HCT116 (cell line): Measurements from ENCODE around the gene TBCC. TPM values are rescaled to one million over a fixed set of nuclear protein-coding genes. Genes with fewer than 3 reads are reported as not detected.

Source experiments
- ATAC-seq: fragments of 200-7000 bp; cut with Tn5 transposase; 2 replicates; pipeline ENCODE4 v1.9.1; 2020; ENCODE audit warnings: mild to moderate bottlenecking, moderate library complexity
- BruUV-seq: library from RNA; stranded (reverse); fragments of 400-500 nt; replicated peaks from 2 replicates; lab custom pipeline; 2021; lab: Mats Ljungman, UMichigan
- CTCF ChIA-PET: fragments of 300-600 bp; sonication (Branson Sonifier 250); formaldehyde crosslinking; loops from one replicate; lab custom pipeline; 2021; ENCODE audit warnings: antibody characterized with exemption; lab: Charles Lee
- POLR2A ChIA-PET: fragments of 300-600, 350-600 bp; sonication (Branson Sonifier 250); formaldehyde crosslinking; loops from one replicate; lab custom pipeline; 2021; ENCODE audit warnings: antibody characterized with exemption; lab: Charles Lee
- RAD21 ChIA-PET, 2 experiments: fragments of 300-600 bp; sonication (Branson Sonifier 250); formaldehyde crosslinking; loops; one replicate each; lab custom pipeline; 2023; ENCODE audit warnings: low total read pairs in 2 of 2; ENCODE audit not compliant: uncharacterized antibody in 2 of 2, unreplicated experiment in 2 of 2, low non-redundant PET in 1 of 2; lab: Charles Lee
- DNase-seq: peaks from one replicate; pipeline ENCODE4 v3.0.0-alpha.2; 2010; ENCODE audit warnings: low read depth, low spot score
- H2AFZ ChIP-seq: fragments of 200-600 bp; shearing (Covaris generic), sonication (generic); 2 replicates; pipeline ENCODE4 v1.6.1; 2017; ENCODE audit warnings: low read depth, mixed run types, mixed read lengths, antibody characterized with exemption, low read length; ENCODE audit not compliant: poor library complexity, severe bottlenecking
- H3K27ac ChIP-seq: 2 replicates; pipeline ENCODE4 v1.5.1; 2012; ENCODE audit warnings: low read depth, low read length
- H3K27me3 ChIP-seq: fragments of 200-600 bp; sonication (generic); 2 replicates; pipeline ENCODE4 v1.6.1; 2016; ENCODE audit warnings: mixed run types, low read length, mixed read lengths; ENCODE audit not compliant: insufficient read depth
- H3K36me3 ChIP-seq, 2 experiments: fragments of 200-500 bp in 1 of 2; fragments of 200-600 bp in 1 of 2; sonication (Bioruptor generic) in 1 of 2; sonication (generic) in 1 of 2; 2 replicates each; pipeline versions ENCODE4 v1.5.1 to v1.6.1; 2014 to 2016; ENCODE audit warnings: low read length in 2 of 2, inconsistent platforms in 1 of 2, mixed read lengths in 1 of 2, mixed run types in 1 of 2; ENCODE audit not compliant: insufficient read depth in 2 of 2, control insufficient read depth in 1 of 2
- H3K4me1 ChIP-seq, 2 experiments: fragments of 200-600 bp in 1 of 2; sonication (generic) in 1 of 2; 2 replicates each; pipeline versions ENCODE4 v1.5.1 to v1.6.1; 2012 to 2017; ENCODE audit warnings: low read length in 2 of 2, inconsistent platforms in 1 of 2, mild to moderate bottlenecking in 1 of 2, mixed read lengths in 1 of 2, mixed run types in 1 of 2, moderate library complexity in 1 of 2; ENCODE audit not compliant: insufficient read depth in 2 of 2, control insufficient read depth in 1 of 2
- H3K4me2 ChIP-seq: fragments of 200-600 bp; sonication (generic); 2 replicates; pipeline ENCODE4 v1.6.1; 2017; ENCODE audit warnings: mixed run types, low read length, mixed read lengths
- H3K4me3 ChIP-seq, 2 experiments: fragments of 200-600 bp in 1 of 2; sonication (generic) in 1 of 2; replicated peaks in 1 of 2; 2 replicates each; pipeline ENCODE4 v1.5.1; 2011 to 2016; ENCODE audit warnings: low read length in 2 of 2, control low read depth in 1 of 2, low read depth in 1 of 2, mild to moderate bottlenecking in 1 of 2, mixed read lengths in 1 of 2, mixed run types in 1 of 2
- H3K79me2 ChIP-seq: fragments of 200-600 bp; sonication (generic); 2 replicates; pipeline ENCODE4 v1.6.1; 2017; ENCODE audit warnings: mild to moderate bottlenecking, mixed run types, low read length, moderate library complexity, mixed read lengths; ENCODE audit not compliant: insufficient read depth
- H3K9ac ChIP-seq: fragments of 200-600 bp; sonication (generic); 2 replicates; pipeline ENCODE4 v1.6.1; 2016; ENCODE audit warnings: low read length, mixed read lengths
- H3K9me2 ChIP-seq: fragments of 200-600 bp; sonication (generic), shearing (Covaris generic); 2 replicates; pipeline ENCODE4 v1.6.1; 2017; ENCODE audit warnings: mixed run types, mild to moderate bottlenecking, moderate library complexity; ENCODE audit not compliant: insufficient read depth
- H3K9me3 ChIP-seq, 2 experiments: fragments of 200-500 bp in 1 of 2; fragments of 200-600 bp in 1 of 2; sonication (Bioruptor generic) in 1 of 2; sonication (generic) in 1 of 2; 2 replicates each; pipeline ENCODE4 v1.6.1; 2014 to 2017; ENCODE audit warnings: low read length in 2 of 2, mixed read lengths in 2 of 2, inconsistent platforms in 1 of 2, low read depth in 1 of 2, mild to moderate bottlenecking in 1 of 2, mixed run types in 1 of 2, moderate library complexity in 1 of 2; ENCODE audit not compliant: control insufficient read depth in 1 of 2, insufficient read depth in 1 of 2
- H4K20me1 ChIP-seq: fragments of 200-600 bp; sonication (generic), shearing (Covaris generic); 2 replicates; pipeline ENCODE4 v1.6.1; 2017; ENCODE audit warnings: mixed run types, mild to moderate bottlenecking, moderate library complexity; ENCODE audit not compliant: insufficient read depth
- ATF3 ChIP-seq: IDR thresholded peaks from 2 replicates; pipeline ENCODE4 v1.6.1; 2012
- CBX3 ChIP-seq: IDR thresholded peaks from 2 replicates; pipeline ENCODE4 v1.6.1; 2012; ENCODE audit warnings: low read depth
- CEBPB ChIP-seq: IDR thresholded peaks from 2 replicates; pipeline ENCODE4 v1.6.1; 2012; ENCODE audit warnings: low read depth
- CTCF ChIP-seq, 3 experiments: fragments of 200-600 bp in 1 of 3; sonication (generic) in 1 of 3; IDR thresholded peaks in 2 of 3; conservative IDR thresholded peaks in 1 of 3; 2 replicates each; pipeline ENCODE4 v1.5.1; 2012 to 2017; ENCODE audit warnings: low read depth in 2 of 3, low read length in 2 of 3, antibody characterized with exemption in 1 of 3, borderline replicate concordance in 1 of 3, control low read depth in 1 of 3, mild to moderate bottlenecking in 1 of 3, mixed read lengths in 1 of 3, mixed run types in 1 of 3, moderate library complexity in 1 of 3; ENCODE audit not compliant: insufficient read depth in 1 of 3
- EGR1 ChIP-seq: IDR thresholded peaks from 2 replicates; pipeline ENCODE4 v1.6.1; 2012; ENCODE audit warnings: low read depth
- EZH2phosphoT487 ChIP-seq: fragments of 200-600 bp; IDR thresholded peaks from 2 replicates; pipeline ENCODE4 v1.6.1; 2018; ENCODE audit warnings: antibody characterized with exemption, borderline replicate concordance
- JUND ChIP-seq: IDR thresholded peaks from 2 replicates; pipeline ENCODE4 v1.6.1; 2012
- MAX ChIP-seq: IDR thresholded peaks from 2 replicates; pipeline ENCODE4 v1.6.1; 2012
- POLR2A ChIP-seq: IDR thresholded peaks from 2 replicates; pipeline ENCODE4 v1.7.0; 2011; ENCODE audit warnings: borderline replicate concordance; ENCODE audit not compliant: insufficient read depth, insufficient read length; ENCODE audit errors: extremely low read depth
- POLR2AphosphoS5 ChIP-seq: IDR thresholded peaks from 2 replicates; pipeline ENCODE4 v1.6.1; 2011; ENCODE audit warnings: mild to moderate bottlenecking, low read depth, low read length, moderate library complexity
- RAD21 ChIP-seq: IDR thresholded peaks from 2 replicates; pipeline ENCODE4 v1.6.1; 2012; ENCODE audit warnings: low read depth, mild to moderate bottlenecking
- REST ChIP-seq: IDR thresholded peaks from 2 replicates; pipeline ENCODE4 v1.6.1; 2012; ENCODE audit warnings: low read depth
- SP1 ChIP-seq: IDR thresholded peaks from 2 replicates; pipeline ENCODE4 v1.6.1; 2012; ENCODE audit warnings: low read depth
- SRF ChIP-seq: IDR thresholded peaks from 2 replicates; pipeline ENCODE4 v1.6.1; 2012; ENCODE audit warnings: low read depth
- TCF7L2 ChIP-seq: IDR thresholded peaks from 2 replicates; pipeline ENCODE4 v1.7.0; 2011; ENCODE audit warnings: borderline replicate concordance, inconsistent platforms; ENCODE audit not compliant: insufficient read depth, insufficient read length; ENCODE audit errors: extremely low read depth
- YY1 ChIP-seq: IDR thresholded peaks from 2 replicates; pipeline ENCODE4 v1.6.1; 2011; ENCODE audit warnings: low read length, low read depth, moderate library complexity, mild to moderate bottlenecking; ENCODE audit not compliant: insufficient replicate concordance; ENCODE audit errors: extremely low read depth
- ZFX ChIP-seq: fragments of 450-650 bp; IDR thresholded peaks from 2 replicates; pipeline ENCODE4 v1.6.1; 2017
- intact Hi-C: fragments of 100-400 bp; cut with micrococcal nuclease; formaldehyde crosslinking; loops from 2 replicates; pipeline ENCODE4 v1.10.0; 2022
- total RNA-seq: library from RNA; stranded (reverse); gene quantifications from one replicate; pipeline ENCODE4 v1.2.1, GENCODE V29; 2021; ENCODE audit not compliant: unreplicated experiment

Gene TBCC
- total RNA-seq, 1 experiment from 2014 or later: 17.1 TPM

DNA sequence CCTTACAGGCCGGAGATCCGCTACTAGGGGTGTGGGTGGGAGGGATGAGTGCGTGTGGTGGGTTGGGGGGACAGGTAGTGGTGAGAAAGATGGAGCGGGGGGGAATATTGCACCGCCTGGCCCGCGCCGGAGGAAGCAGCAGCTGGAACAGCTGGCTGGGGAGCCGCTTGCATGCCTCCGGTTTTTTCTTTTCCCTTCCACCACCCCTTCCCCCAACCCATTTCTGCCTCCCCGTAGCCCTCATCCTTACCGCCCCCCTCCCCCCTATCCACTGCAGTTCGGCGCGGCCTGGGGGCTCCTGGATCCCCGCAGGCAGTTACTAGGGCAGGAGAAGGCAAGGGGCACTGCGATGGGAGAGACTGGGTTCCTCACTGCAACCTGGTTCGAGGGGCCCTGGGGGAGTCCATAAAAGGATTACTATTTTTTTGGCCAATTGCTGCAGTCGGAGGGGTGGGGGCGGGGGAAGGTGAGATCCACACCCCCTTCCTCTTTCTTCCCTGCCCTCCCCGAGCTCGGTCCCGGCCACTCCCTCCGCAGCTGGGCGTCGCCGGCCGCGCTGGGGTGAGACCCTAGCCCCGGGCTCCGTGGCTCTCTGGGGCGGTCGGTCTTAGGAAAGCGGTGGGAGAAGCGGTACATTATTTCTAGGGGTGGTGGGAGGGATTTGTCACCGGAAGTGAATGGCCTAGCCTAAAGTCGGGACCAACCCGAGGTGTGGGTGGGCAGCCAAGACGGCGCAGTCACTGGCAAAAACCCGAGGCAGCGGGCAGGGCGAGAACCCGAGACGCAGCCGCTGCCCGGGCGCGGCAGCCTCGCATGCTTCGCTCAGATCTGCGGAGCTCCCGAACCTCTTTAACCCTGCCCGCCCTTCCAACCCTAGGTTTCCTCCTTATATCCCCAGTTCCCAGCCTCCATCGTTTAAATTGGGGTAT is 824 bp upstream of the TBCC start:
- no peaks in the 10 kb centered on the region for H3K9me3 ChIP-seq
- ATAC-seq: peak; percentile 76
- RAD21 ChIA-PET: interaction anchor here (0.7 to 1.0 kb wide), 5 partner anchors 20 to 134 kb away, joined by 3 to 10 read pairs (median 3); partner anchors contain the start of gene BICRAL (in 1 of the 2)
- H3K9ac ChIP-seq: peak overlapping the region; percentile 94
- H2AFZ ChIP-seq: peak overlapping the region; percentile 38
- H3K4me1 ChIP-seq: peaks cover 19 to 36% of the 10 kb centered on the region in 2 experiments
- no peaks in the 10 kb centered on the region for H3K27me3 ChIP-seq
- CTCF ChIA-PET: interaction anchor here (1.2 to 1.5 kb wide), 2 partner anchors 20 to 85 kb away, joined by 3 read pairs; no protein-coding TSS in a partner anchor
- H3K9me2 ChIP-seq: no peaks in the 10 kb centered on the region
- intact Hi-C loops: loop anchor here (1.0 to 5.0 kb wide), 3 partner anchors 38 to 146 kb away; a partner anchor contains a TSS
- H4K20me1 ChIP-seq: no peaks in the 10 kb centered on the region
- peak; percentile 74 for DNase-seq
- BruUV-seq: no TSS peak
- POLR2A ChIA-PET: interaction anchor here (0.6 to 3.3 kb wide), 14 partner anchors 11 to 883 kb away, joined by 3 to 22 read pairs (median 5); partner anchors contain the start of genes BICRAL and RPL7L1
- peak overlapping the region; percentile 79 for H3K27ac ChIP-seq
- H3K4me2 ChIP-seq: peak overlapping the region; percentile 93
- H3K4me3 ChIP-seq: peak overlapping the region; percentile 70 to 88
- peaks cover 23% of the 10 kb centered on the region for H3K79me2 ChIP-seq
- no peaks in the 10 kb centered on the region for H3K36me3 ChIP-seq
- no peak; the same call in 1 of the 2 replicates for TF ChIP-seq ZFX
- TF ChIP-seq YY1: no peak
- TF ChIP-seq SRF: no peak
- no peak for TF ChIP-seq TCF7L2
- TF ChIP-seq EGR1: 0 out of 2 replicates have a peak, but pooled peaks have one; percentile 31
- TF ChIP-seq CBX3: no peak
- no peak for TF ChIP-seq REST
- TF ChIP-seq POLR2A: peak; percentile 73
- peak; percentile 27 for TF ChIP-seq MAX
- peak; percentile 16; the same call in 1 of the 2 replicates for TF ChIP-seq SP1
- no peak for TF ChIP-seq EZH2phosphoT487
- TF ChIP-seq CTCF (IDR thresholded peaks at IDR 0.05 in 2 of 3, conservative IDR thresholded peaks at IDR 0.05 in 1 of 3; ENCODE audit: borderline replicate concordance in 1 of 3, insufficient read depth in 1 of 3, low read depth in 2 of 3, low read length in 2 of 3): no peak
- no peak for TF ChIP-seq JUND
- TF ChIP-seq ATF3: no peak
- 0 out of 2 replicates have a peak, but pooled peaks have one; percentile 15 for TF ChIP-seq RAD21
- peak; percentile 90 for TF ChIP-seq POLR2AphosphoS5
- no peak for TF ChIP-seq CEBPB
